ENCODE data around the gene DYNC2I2. TPM values are rescaled to one million over a fixed set of nuclear protein-coding genes. Genes with fewer than 3 reads are reported as not detected.
A peak's percentile ranks its signal among the peaks of the same experiment; 100 is the strongest.
"Not testable (repeated sequence)": the region's sequence is repeated elsewhere in the genome, so short reads cannot be mapped to it uniquely, and the experiment has no call there.

DYNC2I2 gene
- total RNA-seq, 2 experiments from 2014 or later = 51.5 to 53.5 TPM

DNA sequence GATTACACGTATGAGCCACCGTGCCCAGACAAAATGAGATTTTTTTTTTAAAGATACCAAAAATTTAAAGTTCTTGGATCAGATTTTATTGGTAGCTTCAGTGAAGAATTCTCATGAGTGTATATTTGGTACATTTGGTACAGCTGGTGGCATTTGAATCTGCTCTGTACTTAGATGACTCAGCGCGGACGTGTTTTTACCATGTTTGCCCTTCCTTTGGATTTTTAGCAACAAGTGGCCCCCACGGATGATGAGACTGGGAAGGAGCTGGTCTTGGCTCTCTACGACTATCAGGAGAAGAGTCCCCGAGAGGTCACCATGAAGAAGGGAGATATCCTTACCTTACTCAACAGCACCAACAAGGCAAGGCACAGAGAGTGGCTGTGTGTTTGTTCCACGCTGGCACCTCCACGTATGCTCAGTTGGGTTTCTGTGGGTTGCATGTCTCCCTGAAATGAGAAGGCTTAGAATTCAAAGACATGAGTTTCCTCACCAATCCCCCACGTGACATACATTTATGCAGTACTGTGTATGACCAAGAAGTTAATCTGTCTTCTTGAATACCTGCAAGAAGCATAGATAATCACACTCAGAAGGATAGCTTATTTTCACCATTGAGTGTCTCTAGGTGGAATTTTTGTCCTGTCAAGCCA is 67.9 kb downstream of the DYNC2I2 start:
- H3K4me1 Mint-ChIP-seq = peaks cover 18% of the 10 kb centered on the region
- CTCF ChIA-PET = interaction anchor here (0.7 kb wide), 1 partner anchor 35 kb away, joined by 3 read pairs; no protein-coding TSS in a partner anchor
- no peak for DNase-seq
- no peak overlapping the region for H3K27ac Mint-ChIP-seq
- H3K9me3 Mint-ChIP-seq = no peaks in the 10 kb centered on the region
- POLR2A ChIA-PET = interaction anchor here (1.2 to 1.3 kb wide), 2 partner anchors 9 to 38 kb away, joined by 4 read pairs; no protein-coding TSS in a partner anchor
- no peak overlapping the region for H3K4me3 Mint-ChIP-seq
- H3K27me3 Mint-ChIP-seq = no peaks in the 10 kb centered on the region
- peaks cover 79% of the 10 kb centered on the region for H3K36me3 Mint-ChIP-seq (ENCODE audit: low read depth)

DNA sequence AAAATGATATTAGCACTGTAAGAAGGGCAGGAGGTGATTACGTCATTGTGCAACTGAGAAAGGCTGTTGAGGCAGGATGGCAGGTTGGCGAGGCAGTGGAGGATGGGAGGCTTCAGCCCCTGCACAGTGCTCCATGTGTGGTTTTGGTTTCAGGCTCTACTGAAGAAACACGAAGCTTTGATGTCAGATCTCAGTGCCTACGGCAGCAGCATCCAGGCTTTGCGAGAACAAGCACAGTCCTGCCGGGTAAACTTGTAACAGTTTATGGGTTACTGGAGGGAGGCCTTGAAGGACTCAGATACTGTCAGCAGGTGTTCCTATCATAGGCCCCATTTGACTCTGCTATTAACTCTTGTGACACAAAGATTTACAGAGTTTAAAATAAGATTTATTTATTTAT is 69.2 kb downstream of the DYNC2I2 start:
- no peaks in the 10 kb centered on the region for H3K9me3 Mint-ChIP-seq
- peaks cover 18% of the 10 kb centered on the region for H3K4me1 Mint-ChIP-seq
- no peak overlapping the region for H3K4me3 Mint-ChIP-seq
- POLR2A ChIA-PET = interaction anchor here (1.0 to 1.8 kb wide), 4 partner anchors 11 to 86 kb away, joined by 4 to 6 read pairs (median 6); partner anchors contain the start of gene SPTAN1
- peak overlapping the region; percentile 70 for H3K27ac Mint-ChIP-seq
- peaks cover 79% of the 10 kb centered on the region for H3K36me3 Mint-ChIP-seq (ENCODE audit: low read depth)
- peak; percentile 65 for DNase-seq
- H3K27me3 Mint-ChIP-seq = no peaks in the 10 kb centered on the region
- CTCF ChIA-PET = interaction anchor here (1.0 to 1.4 kb wide), 3 partner anchors 115 to 231 kb away, joined by 3 to 4 read pairs (median 3); partner anchors contain the start of genes ENDOG and PKN3

DNA sequence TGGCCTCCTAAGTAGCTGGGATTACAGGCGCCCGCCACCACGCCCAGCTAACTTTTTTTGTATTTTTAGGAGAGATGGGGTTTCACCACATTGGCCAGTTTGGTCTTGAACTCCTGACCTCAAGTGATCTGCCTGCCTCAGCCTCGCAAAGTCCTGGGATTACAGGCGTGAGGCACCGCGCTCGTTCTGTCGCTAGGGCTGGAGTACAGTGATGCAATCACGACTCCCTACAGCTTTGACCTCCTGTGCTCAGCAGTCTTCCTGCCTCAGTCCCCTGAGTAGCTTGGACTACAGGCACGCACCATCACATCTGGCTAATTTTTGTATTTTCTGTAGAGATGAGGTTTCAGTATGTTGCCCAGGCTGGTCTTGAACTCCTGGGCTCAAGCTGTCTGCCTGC is 69.7 kb downstream of the DYNC2I2 start:
- Mint-ChIP-seq H3K36me3 (ENCODE audit: low read depth) (peaks cover 80% of the 10 kb centered on the region), H3K27ac (peak overlapping the region; percentile 70), H3K4me1 (peaks cover 18% of the 10 kb centered on the region)
- POLR2A ChIA-PET = interaction anchor here (1.0 to 1.8 kb wide), 2 partner anchors 11 to 34 kb away, joined by 6 read pairs; partner anchors contain the start of gene SPTAN1
- not testable (repeated sequence) for H3K9me3 Mint-ChIP-seq, H3K4me3 Mint-ChIP-seq, H3K27me3 Mint-ChIP-seq, DNase-seq
- CTCF ChIA-PET = interaction anchor here (1.0 to 1.4 kb wide), 3 partner anchors 115 to 231 kb away, joined by 3 to 4 read pairs (median 3); partner anchors contain the start of genes ENDOG and PKN3

DNA sequence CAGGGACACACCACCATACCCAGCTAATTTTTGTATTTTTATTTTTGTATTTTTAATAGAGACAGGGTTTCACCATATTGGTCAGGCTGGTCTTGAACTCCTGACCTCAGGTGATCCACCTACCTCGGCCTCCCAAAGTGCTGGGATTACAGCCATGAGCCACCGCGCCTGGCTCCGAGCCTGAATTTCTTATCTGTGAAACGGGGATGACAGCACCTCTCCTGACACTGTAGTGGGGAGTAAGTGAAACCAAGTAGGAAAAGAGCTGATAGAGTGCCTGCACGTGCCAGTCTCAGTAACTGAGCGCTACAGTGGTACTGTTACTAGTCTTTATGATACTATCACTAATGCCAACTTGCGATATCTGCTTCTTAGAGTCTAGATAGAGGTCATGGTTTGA is 71.5 kb downstream of the DYNC2I2 start:
- H3K4me3 Mint-ChIP-seq, DNase-seq, H3K9me3 Mint-ChIP-seq, CTCF ChIA-PET, H3K27me3 Mint-ChIP-seq, H3K27ac Mint-ChIP-seq: not testable (repeated sequence)
- H3K4me1 Mint-ChIP-seq = peaks cover 18% of the 10 kb centered on the region
- H3K36me3 Mint-ChIP-seq (ENCODE audit: low read depth) = peaks cover 86% of the 10 kb centered on the region
- POLR2A ChIA-PET = interaction anchor here (2.2 kb wide), 1 partner anchor 33 kb away, joined by 6 read pairs; the partner anchor contains the start of gene SPTAN1

Other genes with a start within 250 kb of the DYNC2I2 start
- 1 to 10 TPM; 1.3 TPM for gene CERCAM, start 236.0 kb downstream of the DYNC2I2 start, total RNA-seq
- gene ODF2, start 200.8 kb downstream of the DYNC2I2 start, total RNA-seq = 10 to 100 TPM; 54.5 to 58.5 TPM
- 10 to 100 TPM; 50.3 to 50.7 TPM for gene GLE1, start 152.1 kb downstream of the DYNC2I2 start, total RNA-seq
- 100 to 1,000 TPM; 313 to 321 TPM for gene SPTAN1, start 104.3 kb downstream of the DYNC2I2 start, total RNA-seq
- gene SET, start 32.4 kb upstream of the DYNC2I2 start, total RNA-seq = 100 to 1,000 TPM; 355 to 379 TPM
- 1 to 10 TPM; 5.0 to 5.6 TPM for gene PKN3, start 45.7 kb upstream of the DYNC2I2 start, total RNA-seq
- 10 to 100 TPM; 79.3 to 81.5 TPM for gene ZDHHC12, start 67.3 kb upstream of the DYNC2I2 start, total RNA-seq
- 10 to 100 TPM; 24.1 to 24.4 TPM for gene ZER1, start 115.1 kb upstream of the DYNC2I2 start, total RNA-seq
- gene TBC1D13, start 130.4 kb upstream of the DYNC2I2 start, total RNA-seq = 10 to 100 TPM; 18.0 to 21.4 TPM
- gene ENDOG, start 161.7 kb upstream of the DYNC2I2 start, total RNA-seq = 10 to 100 TPM; 16.7 to 19.1 TPM
- 10 to 100 TPM; 54.3 to 59.2 TPM for gene SPOUT1, start 172.9 kb upstream of the DYNC2I2 start, total RNA-seq
- gene KYAT1, start 225.1 kb upstream of the DYNC2I2 start, total RNA-seq = 10 to 100 TPM; 12.7 to 14.8 TPM
- 10 to 100 TPM; 37.1 to 38.1 TPM for gene LRRC8A, start 225.3 kb upstream of the DYNC2I2 start, total RNA-seq